Measurements from ENCODE around the gene OR10H4.
"Not testable (repeated sequence)": the region's sequence is repeated elsewhere in the genome, so short reads cannot be mapped to it uniquely, and the experiment has no call there.

OR10H4 gene

DNA sequence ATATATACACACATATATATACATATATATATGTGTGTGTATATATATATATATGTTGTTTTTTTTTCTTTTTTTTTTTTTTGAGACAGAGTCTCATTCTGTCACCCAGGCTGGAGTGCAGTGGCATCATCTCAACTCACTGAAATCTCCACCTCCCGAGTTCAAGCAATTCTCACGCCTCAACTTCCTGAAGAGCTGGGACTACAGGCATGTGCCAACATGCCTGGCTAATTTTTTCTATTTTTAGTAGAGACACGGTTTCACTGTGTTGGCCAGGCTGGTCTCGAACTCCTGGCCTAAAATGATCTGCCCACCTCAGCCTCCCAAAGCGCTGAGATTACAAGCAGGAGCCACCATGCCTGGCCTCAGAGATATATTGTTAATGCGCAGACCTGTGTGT is 37.0 kb downstream of the OR10H4 start:
- not testable (repeated sequence) for DNase-seq (ENCODE audit: low read depth); H3K4me1 ChIP-seq (ENCODE audit: control insufficient read depth, insufficient read depth, low read length); H3K27me3 ChIP-seq (replicated peaks; ENCODE audit: control insufficient read depth, insufficient read depth, low read length); H3K4me3 ChIP-seq (ENCODE audit: low read length); H3K36me3 ChIP-seq (ENCODE audit: control insufficient read depth, insufficient read depth, low read length, severe bottlenecking); H3K9ac ChIP-seq (ENCODE audit: low read length)
- H3K9me3 ChIP-seq (ENCODE audit: control insufficient read depth, low read length) = peaks cover 16% of the 10 kb centered on the region

DNA sequence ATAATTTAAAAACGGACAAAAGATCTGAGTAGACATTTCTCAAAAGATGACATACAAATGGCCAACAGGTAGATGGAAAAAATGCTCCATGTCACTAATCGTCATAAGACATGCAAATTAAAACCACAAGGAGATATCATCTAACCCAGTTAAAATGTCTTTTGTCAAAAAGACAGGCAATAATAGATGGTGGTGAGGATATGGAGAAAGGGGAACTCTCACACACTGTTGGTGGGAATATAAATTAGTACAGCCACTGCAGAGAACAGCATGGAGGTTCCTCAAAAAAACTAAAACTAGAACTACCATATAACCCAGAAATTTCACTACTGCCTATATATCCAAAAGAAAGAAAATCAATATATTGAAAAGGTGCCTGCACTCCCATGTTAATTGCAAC is 37.9 kb downstream of the OR10H4 start:
- Histone ChIP-seq H3K4me3 (ENCODE audit: low read length) (no peak overlapping the region), H3K9me3 (ENCODE audit: control insufficient read depth, low read length) (peaks cover 21% of the 10 kb centered on the region), H3K4me1 (ENCODE audit: control insufficient read depth, insufficient read depth, low read length) (no peaks in the 10 kb centered on the region), H3K9ac (ENCODE audit: low read length) (no peak overlapping the region), H3K36me3 (ENCODE audit: control insufficient read depth, insufficient read depth, low read length, severe bottlenecking) (no peaks in the 10 kb centered on the region), H3K27me3 (replicated peaks; ENCODE audit: control insufficient read depth, insufficient read depth, low read length) (peaks cover 13% of the 10 kb centered on the region)
- DNase-seq (ENCODE audit: low read depth) = no peak

DNA sequence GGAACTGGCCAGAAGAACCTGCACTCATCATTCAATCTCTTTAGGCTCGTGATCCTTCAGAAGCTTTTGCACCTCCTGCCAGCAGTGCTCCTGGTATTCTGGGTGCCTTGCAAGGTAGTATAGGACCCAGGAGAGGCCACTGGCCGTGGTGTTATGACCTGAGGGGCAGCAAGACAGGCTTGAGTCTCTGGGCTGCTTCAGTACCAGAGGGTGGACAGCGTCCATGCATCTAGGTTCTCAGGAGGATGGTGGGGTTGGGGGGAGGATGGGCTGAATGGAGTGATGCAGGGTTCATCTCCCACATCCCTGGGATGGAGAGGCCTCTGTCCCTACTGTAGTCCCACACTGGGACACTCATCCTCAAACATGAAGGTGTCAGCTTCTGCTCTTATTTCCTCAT is 41.1 kb downstream of the OR10H4 start:
- no peaks in the 10 kb centered on the region for H3K4me1 ChIP-seq (ENCODE audit: control insufficient read depth, insufficient read depth, low read length)
- H3K4me3 ChIP-seq (ENCODE audit: low read length) = no peak overlapping the region
- H3K9ac ChIP-seq (ENCODE audit: low read length) = no peak overlapping the region
- peaks cover 13% of the 10 kb centered on the region for H3K9me3 ChIP-seq (ENCODE audit: control insufficient read depth, low read length)
- H3K36me3 ChIP-seq (ENCODE audit: control insufficient read depth, insufficient read depth, low read length, severe bottlenecking) = no peaks in the 10 kb centered on the region
- peaks cover 19% of the 10 kb centered on the region for H3K27me3 ChIP-seq (replicated peaks; ENCODE audit: control insufficient read depth, insufficient read depth, low read length)
- no peak for DNase-seq (ENCODE audit: low read depth)

DNA sequence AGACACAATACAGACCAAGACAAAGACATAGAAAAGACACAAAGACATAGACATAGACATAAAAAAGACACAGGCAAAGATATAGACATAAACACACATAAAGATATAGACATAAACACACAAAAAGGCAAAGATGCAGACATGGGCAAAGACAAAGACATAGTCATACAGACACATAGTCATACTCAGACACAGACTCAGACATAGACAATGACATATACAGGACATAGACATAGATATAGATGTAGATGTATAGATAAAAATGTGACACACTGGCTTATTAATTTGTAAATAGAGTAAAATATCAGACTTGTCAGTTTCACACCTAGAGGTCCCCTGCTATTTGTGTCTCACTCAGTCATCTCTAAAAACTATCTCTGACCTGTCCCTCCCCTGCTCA is 42.8 kb downstream of the OR10H4 start:
- Histone ChIP-seq H3K4me1 (ENCODE audit: control insufficient read depth, insufficient read depth, low read length) (no peaks in the 10 kb centered on the region), H3K4me3 (ENCODE audit: low read length) (no peak overlapping the region), H3K9ac (ENCODE audit: low read length) (no peak overlapping the region), H3K36me3 (ENCODE audit: control insufficient read depth, insufficient read depth, low read length, severe bottlenecking) (no peaks in the 10 kb centered on the region), H3K9me3 (ENCODE audit: control insufficient read depth, low read length) (peaks cover 16% of the 10 kb centered on the region), H3K27me3 (replicated peaks; ENCODE audit: control insufficient read depth, insufficient read depth, low read length) (peaks cover 19% of the 10 kb centered on the region)
- no peak for DNase-seq (ENCODE audit: low read depth)

DNA sequence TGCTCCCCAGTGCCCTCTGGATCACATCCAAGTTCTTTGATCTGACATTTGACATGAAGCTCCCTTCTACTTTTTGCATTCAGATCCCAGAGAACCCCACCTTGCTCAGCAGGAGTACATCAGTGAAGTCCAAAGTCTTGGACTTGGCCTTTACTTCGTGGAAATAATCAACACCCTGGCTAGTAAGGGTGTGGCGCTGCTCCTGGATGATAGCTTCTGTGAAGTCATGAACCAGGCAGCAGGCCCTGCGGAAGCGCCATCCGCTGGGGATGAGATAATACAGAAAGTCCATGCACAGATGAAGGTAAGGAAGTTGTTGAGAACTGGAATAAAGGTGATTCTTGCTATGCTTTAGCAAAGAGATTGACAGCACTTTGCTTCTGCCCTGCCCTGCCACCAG is 43.2 kb downstream of the OR10H4 start:
- peaks cover 16% of the 10 kb centered on the region for H3K9me3 ChIP-seq (ENCODE audit: control insufficient read depth, low read length)
- no peak overlapping the region for H3K9ac ChIP-seq (ENCODE audit: low read length)
- H3K4me1 ChIP-seq (ENCODE audit: control insufficient read depth, insufficient read depth, low read length) = no peaks in the 10 kb centered on the region
- no peaks in the 10 kb centered on the region for H3K36me3 ChIP-seq (ENCODE audit: control insufficient read depth, insufficient read depth, low read length, severe bottlenecking)
- no peak for DNase-seq (ENCODE audit: low read depth)
- H3K4me3 ChIP-seq (ENCODE audit: low read length) = no peak overlapping the region
- H3K27me3 ChIP-seq (replicated peaks; ENCODE audit: control insufficient read depth, insufficient read depth, low read length) = peaks cover 19% of the 10 kb centered on the region

DNA sequence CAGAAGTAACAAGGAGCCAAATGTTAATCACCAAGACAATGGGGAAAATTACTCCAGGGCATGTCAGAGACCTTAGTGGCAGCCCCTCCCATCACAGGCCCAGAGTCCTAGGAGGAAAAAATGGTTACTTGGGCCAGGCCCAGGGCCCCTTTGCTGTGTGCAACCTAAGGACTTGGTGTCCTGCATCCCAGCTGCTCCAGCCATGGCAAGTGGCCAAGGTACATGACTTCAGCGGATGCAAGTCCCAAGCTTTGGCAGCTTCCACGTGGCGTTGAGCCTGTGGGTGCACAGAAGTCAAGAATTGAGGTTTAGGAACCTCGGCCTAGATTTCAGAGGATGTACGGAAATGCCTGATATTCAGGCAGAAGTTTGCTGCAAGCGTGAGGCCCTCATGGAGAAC is 46.7 kb downstream of the OR10H4 start:
- H3K9ac ChIP-seq (ENCODE audit: low read length) = no peak overlapping the region
- peaks cover 5% of the 10 kb centered on the region for H3K4me1 ChIP-seq (ENCODE audit: control insufficient read depth, insufficient read depth, low read length)
- no peaks in the 10 kb centered on the region for H3K36me3 ChIP-seq (ENCODE audit: control insufficient read depth, insufficient read depth, low read length, severe bottlenecking)
- no peak for DNase-seq (ENCODE audit: low read depth)
- H3K4me3 ChIP-seq (ENCODE audit: low read length) = no peak overlapping the region
- peaks cover 16% of the 10 kb centered on the region for H3K9me3 ChIP-seq (ENCODE audit: control insufficient read depth, low read length)
- H3K27me3 ChIP-seq (replicated peaks; ENCODE audit: control insufficient read depth, insufficient read depth, low read length) = peaks cover 14% of the 10 kb centered on the region

DNA sequence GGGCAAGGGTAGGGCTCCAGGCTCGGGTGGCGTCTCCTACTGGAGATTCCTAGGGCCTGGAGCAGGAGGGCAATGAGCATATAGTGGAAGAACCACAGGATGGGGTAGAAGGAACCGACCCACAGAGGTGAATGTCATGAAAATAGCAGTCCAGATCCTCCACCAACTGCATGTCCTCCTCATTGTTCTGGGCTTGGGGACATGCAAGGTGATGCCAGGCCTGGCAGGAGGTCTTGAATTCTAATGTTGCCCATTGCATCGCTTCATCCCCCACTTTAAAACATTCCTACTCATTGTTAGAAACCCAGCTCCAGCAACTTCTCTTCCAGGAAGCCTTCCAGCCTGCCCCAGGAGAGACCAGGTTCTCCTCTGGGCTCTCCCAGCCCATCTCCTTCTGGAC is 49.4 kb downstream of the OR10H4 start:
- Histone ChIP-seq H3K36me3 (ENCODE audit: control insufficient read depth, insufficient read depth, low read length, severe bottlenecking) (no peaks in the 10 kb centered on the region), H3K9ac (ENCODE audit: low read length) (no peak overlapping the region), H3K27me3 (replicated peaks; ENCODE audit: control insufficient read depth, insufficient read depth, low read length) (peaks cover 2% of the 10 kb centered on the region), H3K4me1 (ENCODE audit: control insufficient read depth, insufficient read depth, low read length) (peaks cover 25% of the 10 kb centered on the region), H3K4me3 (ENCODE audit: low read length) (no peak overlapping the region), H3K9me3 (ENCODE audit: control insufficient read depth, low read length) (peaks cover 4% of the 10 kb centered on the region)
- no peak for DNase-seq (ENCODE audit: low read depth)
